ENCODE measurements around the gene RCE1. TPM values are rescaled to one million over a fixed set of nuclear protein-coding genes. Genes with fewer than 3 reads are reported as not detected.
"Not testable (repeated sequence)": the region's sequence is repeated elsewhere in the genome, so short reads cannot be mapped to it uniquely, and the experiment has no call there.

Gene RCE1, protein sequence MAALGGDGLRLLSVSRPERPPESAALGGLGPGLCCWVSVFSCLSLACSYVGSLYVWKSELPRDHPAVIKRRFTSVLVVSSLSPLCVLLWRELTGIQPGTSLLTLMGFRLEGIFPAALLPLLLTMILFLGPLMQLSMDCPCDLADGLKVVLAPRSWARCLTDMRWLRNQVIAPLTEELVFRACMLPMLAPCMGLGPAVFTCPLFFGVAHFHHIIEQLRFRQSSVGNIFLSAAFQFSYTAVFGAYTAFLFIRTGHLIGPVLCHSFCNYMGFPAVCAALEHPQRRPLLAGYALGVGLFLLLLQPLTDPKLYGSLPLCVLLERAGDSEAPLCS
- 29.3 TPM for polyA plus RNA-seq (2013, experiment 1 of 4)
- polyA plus RNA-seq (2013, experiment 2 of 4): 30.3 TPM
- polyA plus RNA-seq (2013, experiment 3 of 4): 27.2 TPM
- polyA plus RNA-seq (2013, experiment 4 of 4): 27.2 TPM

GRCh38 chr11:66842896-66843775 is at the start of gene RCE1:
Gene RCE1, plus strand, starts transcription at chr11:66843441. Its CDS starts 15 bp downstream, at chr11:66843456.
- peak within 1 kb of the TSS; percentile 74 for H3K27ac ChIP-seq (ENCODE audit: insufficient read depth, low read depth, low read length, poor library complexity, severe bottlenecking)
- peaks cover 20% of the 10 kb centered on the region for H3K36me3 ChIP-seq (ENCODE audit: control insufficient read depth, insufficient read depth, low read length)
- H3K9me3 ChIP-seq (ENCODE audit: control insufficient read depth, low read length): no peaks in the 10 kb centered on the region
- H3K4me3 ChIP-seq (ENCODE audit: insufficient read depth, low read depth, low read length): peak within 1 kb of the TSS; percentile 85
- 0% methylated on average over 98 of the region's 98 CpGs for WGBS, 2 experiments
- no peaks in the 10 kb centered on the region for H3K27me3 ChIP-seq (ENCODE audit: control insufficient read depth, insufficient read depth, low read length, poor library complexity, severe bottlenecking)
- peaks cover 11% of the 10 kb centered on the region for H3K4me1 ChIP-seq (ENCODE audit: control insufficient read depth, insufficient read depth, low read length)

GRCh38 chr11:66799815-66800214 is 43.4 kb upstream of the RCE1 start:
- H3K4me3 ChIP-seq (ENCODE audit: insufficient read depth, low read depth, low read length); H3K9me3 ChIP-seq (ENCODE audit: control insufficient read depth, low read length); H3K27ac ChIP-seq (ENCODE audit: insufficient read depth, low read depth, low read length, poor library complexity, severe bottlenecking); H3K27me3 ChIP-seq (ENCODE audit: control insufficient read depth, insufficient read depth, low read length, poor library complexity, severe bottlenecking); H3K4me1 ChIP-seq (ENCODE audit: control insufficient read depth, insufficient read depth, low read length); H3K36me3 ChIP-seq (ENCODE audit: control insufficient read depth, insufficient read depth, low read length): not testable (repeated sequence)

DNA sequence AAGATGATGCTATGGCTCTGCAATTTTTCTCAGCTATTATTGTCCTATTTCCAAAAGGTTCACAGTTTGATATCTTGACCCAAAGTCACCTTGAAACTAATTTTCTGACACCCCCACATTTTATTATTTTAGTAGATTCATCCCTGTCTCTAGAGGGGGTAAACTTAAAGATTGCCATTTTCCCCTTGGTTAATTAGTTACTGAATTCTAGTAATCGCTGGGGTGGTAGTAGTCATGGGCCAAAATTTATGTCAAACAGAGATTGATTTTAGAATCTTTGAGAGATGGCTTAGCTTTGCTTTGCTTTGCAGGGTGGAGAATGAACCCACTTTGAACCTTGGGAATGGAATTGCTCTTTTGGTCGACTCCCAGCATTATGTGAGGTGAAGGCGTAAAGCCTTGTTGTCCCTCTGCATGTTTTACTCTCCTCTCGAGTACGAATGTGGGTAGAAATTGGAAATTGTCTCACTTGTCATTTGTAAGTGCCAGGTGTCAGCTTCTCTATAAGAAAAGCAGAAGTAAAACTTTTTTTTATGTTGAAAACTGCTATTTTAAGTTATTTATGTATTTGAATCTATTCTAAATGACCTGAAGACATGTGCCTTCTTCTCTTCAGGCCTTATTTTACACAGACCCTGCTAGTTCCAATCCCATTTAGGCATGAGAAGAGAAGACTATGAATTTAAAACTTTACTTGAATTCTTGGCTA is 42.4 kb upstream of the RCE1 start:
- H3K27me3 ChIP-seq (ENCODE audit: control insufficient read depth, insufficient read depth, low read length, poor library complexity, severe bottlenecking): no peaks in the 10 kb centered on the region
- 95 to 98% methylated on average over 5 of the region's 5 CpGs for WGBS, 2 experiments
- H3K4me1 ChIP-seq (ENCODE audit: control insufficient read depth, insufficient read depth, low read length): no peaks in the 10 kb centered on the region
- no peak overlapping the region for H3K4me3 ChIP-seq (ENCODE audit: insufficient read depth, low read depth, low read length)
- H3K36me3 ChIP-seq (ENCODE audit: control insufficient read depth, insufficient read depth, low read length): no peaks in the 10 kb centered on the region
- H3K9me3 ChIP-seq (ENCODE audit: control insufficient read depth, low read length): no peaks in the 10 kb centered on the region
- H3K27ac ChIP-seq (ENCODE audit: insufficient read depth, low read depth, low read length, poor library complexity, severe bottlenecking): no peak overlapping the region

- no peaks in the 10 kb centered on the region for H3K36me3 ChIP-seq (ENCODE audit: control insufficient read depth, insufficient read depth, low read length)
- H3K4me1 ChIP-seq (ENCODE audit: control insufficient read depth, insufficient read depth, low read length): no peaks in the 10 kb centered on the region
- H3K27me3 ChIP-seq (ENCODE audit: control insufficient read depth, insufficient read depth, low read length, poor library complexity, severe bottlenecking): no peaks in the 10 kb centered on the region
- H3K4me3 ChIP-seq (ENCODE audit: insufficient read depth, low read depth, low read length): no peak overlapping the region
- 95 to 98% methylated on average over 2 of the region's 3 CpGs for WGBS, 2 experiments
- H3K9me3 ChIP-seq (ENCODE audit: control insufficient read depth, low read length): no peaks in the 10 kb centered on the region
- H3K27ac ChIP-seq (ENCODE audit: insufficient read depth, low read depth, low read length, poor library complexity, severe bottlenecking): no peak overlapping the region
Observed at GRCh38 chr11:66809592-66809991, 33.6 kb upstream of the RCE1 start.

DNA sequence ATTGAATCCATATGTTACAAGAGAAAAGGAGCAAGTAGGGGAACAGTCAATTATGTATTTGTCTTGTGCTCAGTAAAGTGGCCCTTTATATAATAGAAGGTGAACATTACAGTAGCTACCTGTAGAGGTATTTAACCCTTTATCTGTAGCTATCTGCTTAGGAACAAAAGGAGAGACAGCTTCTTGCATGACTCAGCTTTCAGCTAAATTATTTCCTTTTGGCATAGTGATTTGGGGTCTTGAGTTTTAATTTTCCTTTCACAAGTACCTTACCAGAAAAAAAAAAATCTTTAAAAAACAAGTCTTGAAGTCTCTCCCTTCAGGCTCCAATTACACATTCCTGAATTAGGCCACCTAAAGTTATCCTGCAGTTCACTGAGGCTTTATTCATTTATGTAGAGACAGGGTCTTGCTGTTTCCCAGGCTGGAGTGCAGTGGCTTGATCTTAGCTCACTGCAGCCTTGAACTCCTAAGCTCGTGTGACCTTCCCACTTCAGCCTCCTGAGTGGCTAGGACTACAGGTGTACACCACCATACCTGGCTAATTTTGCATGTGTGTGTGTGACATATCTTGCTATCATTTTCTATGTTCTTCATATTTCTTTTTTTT is 32.6 kb upstream of the RCE1 start:
- no peaks in the 10 kb centered on the region for H3K4me1 ChIP-seq (ENCODE audit: control insufficient read depth, insufficient read depth, low read length)
- no peaks in the 10 kb centered on the region for H3K9me3 ChIP-seq (ENCODE audit: control insufficient read depth, low read length)
- H3K4me3 ChIP-seq (ENCODE audit: insufficient read depth, low read depth, low read length): no peak overlapping the region
- H3K27me3 ChIP-seq (ENCODE audit: control insufficient read depth, insufficient read depth, low read length, poor library complexity, severe bottlenecking): no peaks in the 10 kb centered on the region
- 80 to 82% methylated on average over 1 of the region's 1 CpG for WGBS, 2 experiments
- H3K36me3 ChIP-seq (ENCODE audit: control insufficient read depth, insufficient read depth, low read length): no peaks in the 10 kb centered on the region
- no peak overlapping the region for H3K27ac ChIP-seq (ENCODE audit: insufficient read depth, low read depth, low read length, poor library complexity, severe bottlenecking)

DNA sequence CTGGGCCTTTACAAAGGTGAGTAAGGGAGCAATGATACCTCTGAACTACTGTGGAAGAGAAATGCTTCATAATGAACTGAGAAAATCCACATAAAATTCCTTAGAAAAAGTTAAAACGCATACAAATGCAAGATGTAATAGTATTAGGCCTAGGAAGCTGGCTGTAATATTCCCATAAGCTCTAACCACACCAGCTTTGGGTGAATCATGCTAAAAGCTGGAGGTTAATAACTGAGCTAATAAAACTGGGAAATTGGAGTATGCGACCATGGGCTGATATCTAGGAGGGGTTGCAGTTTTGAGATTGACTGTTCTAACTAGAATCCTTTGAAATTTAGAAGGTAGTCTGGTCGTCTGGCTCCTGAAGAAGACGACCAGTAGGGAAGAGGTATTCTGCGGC is 28.6 kb upstream of the RCE1 start:
- Histone ChIP-seq H3K36me3 (ENCODE audit: control insufficient read depth, insufficient read depth, low read length) (no peaks in the 10 kb centered on the region), H3K4me1 (ENCODE audit: control insufficient read depth, insufficient read depth, low read length) (no peaks in the 10 kb centered on the region), H3K27ac (ENCODE audit: insufficient read depth, low read depth, low read length, poor library complexity, severe bottlenecking) (no peak overlapping the region), H3K4me3 (ENCODE audit: insufficient read depth, low read depth, low read length) (no peak overlapping the region), H3K9me3 (ENCODE audit: control insufficient read depth, low read length) (no peaks in the 10 kb centered on the region), H3K27me3 (ENCODE audit: control insufficient read depth, insufficient read depth, low read length, poor library complexity, severe bottlenecking) (no peaks in the 10 kb centered on the region)
- 93 to 94% methylated on average over 5 of the region's 5 CpGs for WGBS, 2 experiments

DNA sequence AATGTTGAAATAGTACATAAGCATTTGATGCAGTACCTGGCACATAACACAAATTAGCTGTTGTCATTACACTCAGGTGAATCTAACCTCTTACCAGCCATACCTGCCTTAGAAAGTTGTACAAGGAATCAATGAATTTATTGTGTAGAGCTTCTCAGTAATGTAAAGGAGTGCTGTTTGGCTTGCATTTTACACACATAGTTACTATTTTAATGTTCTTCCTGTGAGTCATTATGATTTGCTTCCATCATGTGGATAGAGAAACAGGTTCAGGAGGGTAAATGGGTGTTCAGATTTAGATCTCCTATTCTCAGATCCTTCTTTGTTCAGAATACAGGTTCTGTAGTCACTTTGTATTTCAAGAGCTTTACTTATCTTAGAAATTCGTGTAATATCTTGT is 27.6 kb upstream of the RCE1 start:
- Histone ChIP-seq H3K4me3 (ENCODE audit: insufficient read depth, low read depth, low read length) (no peak overlapping the region), H3K27me3 (ENCODE audit: control insufficient read depth, insufficient read depth, low read length, poor library complexity, severe bottlenecking) (no peaks in the 10 kb centered on the region), H3K4me1 (ENCODE audit: control insufficient read depth, insufficient read depth, low read length) (no peaks in the 10 kb centered on the region), H3K36me3 (ENCODE audit: control insufficient read depth, insufficient read depth, low read length) (no peaks in the 10 kb centered on the region), H3K27ac (ENCODE audit: insufficient read depth, low read depth, low read length, poor library complexity, severe bottlenecking) (no peak overlapping the region), H3K9me3 (ENCODE audit: control insufficient read depth, low read length) (no peaks in the 10 kb centered on the region)
- WGBS, 2 experiments: 92 to 100% methylated on average over 1 of the region's 1 CpG

DNA sequence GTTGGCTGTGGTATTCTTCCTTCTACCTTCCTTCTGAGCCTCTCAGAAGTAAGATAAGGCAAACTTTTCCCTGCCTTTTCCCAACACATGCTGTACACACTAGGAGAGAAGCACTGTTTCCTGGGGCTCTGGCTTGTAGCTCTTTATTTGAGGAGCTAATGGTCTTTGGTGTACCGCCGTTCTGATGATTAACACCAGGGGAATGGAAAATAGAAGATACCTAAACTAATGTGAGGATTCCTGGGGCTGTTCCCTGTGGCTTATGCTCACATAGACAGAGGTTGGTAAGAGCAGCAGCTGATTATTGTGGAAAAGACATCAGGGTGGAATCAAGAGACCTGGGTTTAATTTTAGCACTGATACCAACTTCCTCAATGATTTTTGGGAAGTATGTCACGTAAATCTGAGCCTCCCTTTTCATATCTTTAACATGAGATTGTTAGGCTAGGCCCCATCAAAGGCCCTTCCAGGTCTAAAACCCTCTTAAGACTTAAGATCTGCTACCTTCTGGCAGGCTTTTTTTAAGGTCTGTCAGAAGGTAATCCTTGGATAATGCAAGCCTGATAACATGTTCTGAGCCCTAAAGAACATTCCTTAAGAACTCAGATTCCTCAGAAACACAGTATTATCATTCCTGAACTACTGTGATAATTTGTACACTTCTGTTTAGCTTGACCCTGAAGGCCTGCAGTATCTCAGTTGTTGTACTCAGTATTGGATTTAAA is 24.8 kb upstream of the RCE1 start:
- Histone ChIP-seq H3K27me3 (ENCODE audit: control insufficient read depth, insufficient read depth, low read length, poor library complexity, severe bottlenecking) (no peaks in the 10 kb centered on the region), H3K4me3 (ENCODE audit: insufficient read depth, low read depth, low read length) (no peak overlapping the region), H3K36me3 (ENCODE audit: control insufficient read depth, insufficient read depth, low read length) (no peaks in the 10 kb centered on the region), H3K4me1 (ENCODE audit: control insufficient read depth, insufficient read depth, low read length) (no peaks in the 10 kb centered on the region), H3K9me3 (ENCODE audit: control insufficient read depth, low read length) (no peaks in the 10 kb centered on the region), H3K27ac (ENCODE audit: insufficient read depth, low read depth, low read length, poor library complexity, severe bottlenecking) (no peak overlapping the region)
- WGBS, 2 experiments: 90 to 92% methylated on average over 3 of the region's 3 CpGs

GRCh38 chr11:66820381-66820780 is 22.9 kb upstream of the RCE1 start:
- Histone ChIP-seq H3K4me1 (ENCODE audit: control insufficient read depth, insufficient read depth, low read length) (no peaks in the 10 kb centered on the region), H3K9me3 (ENCODE audit: control insufficient read depth, low read length) (no peaks in the 10 kb centered on the region), H3K4me3 (ENCODE audit: insufficient read depth, low read depth, low read length) (no peak overlapping the region), H3K27ac (ENCODE audit: insufficient read depth, low read depth, low read length, poor library complexity, severe bottlenecking) (no peak overlapping the region), H3K27me3 (ENCODE audit: control insufficient read depth, insufficient read depth, low read length, poor library complexity, severe bottlenecking) (no peaks in the 10 kb centered on the region), H3K36me3 (ENCODE audit: control insufficient read depth, insufficient read depth, low read length) (no peaks in the 10 kb centered on the region)
- 77 to 93% methylated on average over 3 of the region's 3 CpGs for WGBS, 2 experiments
